GM18526 (cell line): Measurements from ENCODE around the gene POLD1.

Experiments used
- POLR2A ChIP-seq: IDR thresholded peaks from 3 replicates; pipeline ENCODE4 v1.6.1; 2011; ENCODE audit not compliant: insufficient read length; ENCODE audit errors: extremely low read depth

The POLD1 gene

DNA sequence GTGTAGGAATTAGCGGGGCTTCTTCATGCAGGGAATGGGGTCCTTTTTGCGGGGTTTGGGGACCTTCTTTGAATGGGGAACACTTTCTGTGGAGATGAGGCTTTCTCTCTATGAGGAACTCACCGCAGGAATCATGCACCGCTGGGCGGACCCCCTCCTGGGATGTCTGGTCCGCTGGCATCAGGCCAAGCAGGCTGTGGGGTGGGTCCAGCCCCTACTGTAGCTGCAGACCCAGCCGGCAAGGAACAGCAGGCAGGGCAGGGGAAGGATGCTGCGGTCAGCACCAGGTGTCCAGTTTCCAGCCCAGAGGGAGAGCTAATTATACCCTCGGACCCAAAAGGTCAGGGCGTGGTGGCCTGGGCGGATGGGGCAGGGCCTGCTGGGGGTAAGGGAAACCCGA lies 50.4 kb downstream of the POLD1 start:
- no peak for TF ChIP-seq POLR2A

DNA sequence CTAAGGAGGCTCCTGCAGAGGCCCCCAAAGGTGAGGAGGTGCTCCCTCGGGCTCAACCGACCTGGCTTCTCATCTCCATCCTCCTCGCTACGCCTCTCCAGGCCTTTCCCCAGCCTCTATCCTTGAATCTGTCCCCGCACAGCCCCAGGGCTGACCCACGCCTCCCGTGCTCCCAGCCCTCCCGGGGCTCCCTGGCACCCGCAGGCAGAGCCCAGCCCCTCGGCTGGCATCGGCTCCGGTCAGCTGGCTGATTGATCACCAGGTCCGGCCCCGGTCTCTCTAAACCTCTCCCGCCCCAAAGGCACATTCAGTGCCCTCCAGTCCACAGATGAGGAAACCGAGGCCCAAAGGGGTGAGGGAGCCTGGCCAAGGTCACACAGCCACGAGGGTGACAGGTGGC lies 51.1 kb downstream of the POLD1 start:
- TF ChIP-seq POLR2A, result no peak

DNA sequence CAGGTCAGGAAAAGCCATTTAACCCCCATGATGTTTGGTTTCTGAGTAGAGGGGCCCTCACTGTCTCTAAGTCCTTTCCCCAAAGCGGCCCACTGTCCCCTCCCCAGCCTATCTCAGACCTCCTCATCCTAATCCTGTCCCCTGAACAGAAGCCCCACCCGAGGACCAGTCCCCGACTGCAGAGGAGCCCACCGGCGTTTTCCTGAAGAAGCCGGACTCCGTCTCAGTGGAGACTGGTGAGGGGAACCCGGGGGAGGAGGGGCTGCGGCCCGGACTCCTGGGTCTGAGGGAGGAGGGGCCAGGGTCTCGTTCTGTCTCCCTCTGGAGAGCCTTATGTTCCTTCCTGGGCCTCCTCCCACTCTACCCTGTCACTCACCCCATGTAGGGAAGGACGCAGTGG lies 51.5 kb downstream of the POLD1 start:
- no peak for TF ChIP-seq POLR2A

DNA sequence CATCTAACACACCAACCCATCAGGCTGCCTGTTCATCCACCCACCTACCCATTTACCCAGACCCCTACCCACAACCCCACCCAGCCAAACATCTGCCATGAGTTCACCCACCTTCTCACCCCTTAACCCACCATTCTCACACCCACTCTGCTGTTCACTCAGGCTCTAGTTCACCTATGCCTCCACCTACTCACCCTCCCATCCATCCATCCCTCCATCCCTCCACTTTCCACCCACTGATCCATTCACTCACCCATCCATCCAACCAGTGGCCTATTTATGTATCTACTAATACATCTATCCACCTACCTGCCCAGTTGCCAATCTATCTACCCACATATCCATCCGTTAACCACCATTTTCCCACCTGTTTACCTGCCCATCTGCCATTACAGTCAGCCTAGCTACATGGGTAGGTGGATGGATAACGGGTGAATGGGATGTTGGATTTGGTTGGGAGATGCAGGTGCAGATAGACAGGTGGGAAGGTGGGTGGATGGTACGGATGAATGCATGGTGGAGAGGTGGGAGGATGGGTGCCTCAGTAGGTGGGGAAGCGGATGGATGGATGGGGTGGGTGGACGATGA lies 53.8 kb downstream of the POLD1 start:
- no peak for TF ChIP-seq POLR2A

DNA sequence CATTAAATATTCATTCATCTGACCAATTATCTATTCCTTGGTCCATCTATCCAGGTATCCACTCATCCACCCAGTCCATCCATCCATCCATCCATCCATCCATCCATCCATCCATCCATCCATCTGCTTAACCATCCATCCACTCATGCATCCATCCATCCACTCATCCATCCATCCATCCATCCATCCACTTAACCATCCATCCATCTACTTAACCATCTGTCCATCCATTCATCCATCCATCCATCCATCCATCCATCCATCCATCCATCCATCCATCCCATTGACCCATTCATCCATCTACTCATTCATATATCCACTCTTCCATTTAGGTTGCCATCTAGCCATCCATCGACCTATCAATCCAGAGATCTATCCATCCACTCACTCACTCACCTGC lies 59.9 kb downstream of the POLD1 start:
- no peak for TF ChIP-seq POLR2A

DNA sequence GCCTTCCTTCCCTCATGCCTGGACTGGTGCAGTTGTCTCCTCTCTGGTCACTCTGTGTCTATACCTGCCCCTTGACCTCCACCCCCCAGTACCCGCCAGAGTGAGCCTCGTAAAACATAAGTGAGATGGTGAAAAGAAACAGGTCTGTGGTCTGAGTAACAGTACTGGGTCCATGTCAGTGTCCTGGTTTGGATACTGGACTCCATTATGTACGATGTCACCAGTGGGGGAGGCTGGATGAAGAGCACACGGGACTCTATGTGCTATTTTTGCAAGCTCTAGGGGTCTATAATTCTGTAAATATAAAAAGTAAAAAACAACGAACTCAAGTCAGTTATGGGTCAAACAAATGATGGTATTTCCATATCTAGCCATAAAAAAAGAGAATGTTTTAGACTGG lies 62.9 kb downstream of the POLD1 start:
- TF ChIP-seq POLR2A, result no peak

DNA sequence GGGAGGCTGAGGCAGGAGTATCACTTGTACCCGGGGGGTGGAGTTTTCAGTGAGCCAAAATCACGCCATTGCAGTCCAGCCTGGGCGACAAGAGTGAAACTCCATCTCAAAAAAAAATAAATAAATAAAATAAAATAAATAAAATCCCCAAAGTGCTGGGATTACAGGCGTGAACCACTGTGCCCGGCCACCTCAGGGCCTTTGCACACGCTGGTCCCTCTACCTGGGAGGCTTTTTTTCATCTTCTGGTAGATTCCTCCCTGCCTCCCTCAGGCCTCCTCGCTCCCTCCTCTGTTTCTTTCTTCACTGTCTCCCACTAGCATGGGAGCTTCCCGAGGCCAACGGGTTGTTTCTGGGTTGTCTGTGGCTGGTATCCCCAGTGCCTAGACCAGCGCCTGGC lies 63.6 kb downstream of the POLD1 start:
- no peak for TF ChIP-seq POLR2A

DNA sequence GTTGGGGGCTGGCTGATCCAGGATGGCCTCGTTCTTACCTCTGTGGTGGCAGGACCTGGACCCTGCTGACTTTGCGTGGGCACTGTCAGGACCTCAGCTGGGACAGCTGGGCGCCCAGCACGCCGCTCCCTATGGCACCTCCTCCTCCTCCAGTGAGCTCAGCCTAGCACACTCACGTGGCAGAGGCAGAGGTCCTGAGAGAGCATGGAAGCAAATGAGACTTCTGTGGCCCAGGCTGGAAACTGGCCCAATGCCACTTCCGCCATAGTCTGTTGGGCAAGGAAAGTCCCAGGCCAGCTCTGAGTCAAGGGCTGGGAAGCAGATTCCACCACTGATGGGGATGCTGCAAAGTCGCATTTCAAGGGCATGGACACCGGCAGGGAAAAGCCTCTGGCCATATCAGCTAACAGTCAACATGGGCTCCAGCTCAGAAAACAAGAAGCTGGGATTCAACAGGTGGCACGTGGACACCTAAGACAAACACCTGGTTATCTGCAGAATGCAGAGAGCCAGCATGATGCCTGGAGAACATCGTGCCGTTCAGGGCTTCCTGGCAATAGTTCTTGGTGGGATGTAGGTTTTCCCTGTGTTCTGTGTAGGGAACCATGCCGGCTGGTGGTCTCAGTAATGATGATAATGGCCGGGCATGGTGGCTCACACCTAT lies 65.2 kb downstream of the POLD1 start:
- no peak for TF ChIP-seq POLR2A

DNA sequence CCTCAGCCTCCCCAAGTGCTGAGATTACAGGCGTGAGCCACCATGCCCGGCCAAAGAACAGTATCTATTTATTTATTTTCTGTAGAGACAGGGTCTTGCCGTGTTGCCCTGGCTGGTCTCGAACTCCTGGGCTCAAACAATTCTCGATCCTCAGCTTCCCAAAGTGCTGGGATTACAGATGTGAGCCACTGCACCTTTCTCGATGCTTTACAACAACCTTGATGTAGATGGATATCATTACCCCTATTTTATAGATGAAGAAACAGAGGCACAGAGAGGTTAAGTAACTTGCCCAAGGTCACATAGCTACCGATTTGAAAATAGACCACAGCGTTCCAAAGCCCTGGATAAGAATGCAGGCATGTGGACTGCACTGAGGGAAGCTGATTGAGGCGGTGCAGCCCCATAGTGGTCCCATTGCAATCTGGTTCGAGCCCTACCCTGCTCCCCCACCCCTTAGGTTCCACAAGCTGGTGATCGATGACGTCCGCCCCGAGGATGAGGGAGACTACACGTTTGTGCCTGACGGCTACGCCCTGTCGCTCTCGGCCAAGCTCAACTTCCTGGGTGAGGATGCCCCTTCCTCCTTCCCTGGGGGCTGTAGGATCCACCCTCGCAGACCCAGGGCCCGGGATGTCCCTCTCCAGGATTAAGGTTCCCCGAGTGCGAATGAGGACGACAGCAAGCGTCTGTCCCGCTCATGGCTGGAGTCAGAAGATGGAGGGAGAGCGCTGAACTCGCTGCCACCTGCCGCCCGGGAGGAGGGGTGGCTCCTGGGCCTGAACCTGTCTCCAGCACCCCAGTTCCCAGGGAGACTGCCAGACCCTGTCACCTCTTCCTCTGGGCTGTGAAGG lies 66.4 kb downstream of the POLD1 start:
- TF ChIP-seq POLR2A, result no peak

DNA sequence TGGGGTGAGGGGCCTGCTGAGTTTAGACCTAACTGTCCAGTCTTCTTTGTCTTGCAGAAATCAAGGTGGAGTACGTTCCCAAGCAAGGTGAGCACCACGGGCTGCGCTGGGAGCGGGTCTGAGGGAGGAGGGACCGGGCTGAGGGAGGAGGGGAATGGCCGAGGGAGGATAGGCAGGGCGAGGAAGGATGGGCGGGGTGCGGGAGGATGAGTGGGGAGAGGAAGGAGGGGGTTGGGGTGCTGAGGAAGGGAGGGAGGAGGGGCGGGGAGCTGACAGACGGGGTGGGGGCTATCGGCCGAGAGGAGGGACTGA lies 67.0 kb downstream of the POLD1 start:
- no peak for TF ChIP-seq POLR2A

DNA sequence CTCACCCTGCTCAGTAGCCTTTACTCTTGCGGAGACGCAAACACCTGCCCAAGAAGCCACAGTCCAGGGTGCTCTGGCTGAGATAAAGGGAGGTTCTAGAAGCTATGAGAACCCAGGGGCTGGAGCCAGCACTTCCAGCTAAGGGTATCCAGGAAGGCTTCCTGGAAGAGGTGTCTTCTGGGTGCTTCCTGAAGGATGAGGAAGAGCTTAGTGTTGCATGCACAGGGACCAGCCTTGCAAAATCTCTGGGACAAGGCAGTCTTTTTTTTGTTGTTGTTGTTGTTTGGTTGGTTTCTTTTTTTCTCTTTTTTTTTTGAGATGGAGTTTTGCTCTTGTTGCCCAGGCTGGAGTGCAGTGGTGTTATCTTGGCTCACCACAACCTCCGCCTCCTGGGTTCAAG lies 69.1 kb downstream of the POLD1 start:
- TF ChIP-seq POLR2A, result no peak

DNA sequence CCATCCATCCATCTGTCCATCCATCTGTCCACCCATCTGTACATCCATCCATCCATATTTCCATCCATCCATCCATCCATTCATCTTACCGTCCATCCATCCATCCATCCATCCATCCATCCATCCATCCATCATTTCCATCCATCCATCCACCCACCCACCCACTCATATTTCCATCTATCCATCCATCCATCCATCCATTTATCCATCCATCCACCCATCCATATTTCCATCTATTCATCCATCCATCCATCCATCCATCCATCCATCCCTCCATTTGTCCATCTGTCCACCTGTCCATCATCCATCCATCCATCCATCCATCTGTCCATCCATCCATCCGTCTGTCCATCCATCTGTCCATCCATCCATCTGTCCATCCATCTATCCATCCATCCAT lies 71.8 kb downstream of the POLD1 start:
- TF ChIP-seq POLR2A, result no peak

DNA sequence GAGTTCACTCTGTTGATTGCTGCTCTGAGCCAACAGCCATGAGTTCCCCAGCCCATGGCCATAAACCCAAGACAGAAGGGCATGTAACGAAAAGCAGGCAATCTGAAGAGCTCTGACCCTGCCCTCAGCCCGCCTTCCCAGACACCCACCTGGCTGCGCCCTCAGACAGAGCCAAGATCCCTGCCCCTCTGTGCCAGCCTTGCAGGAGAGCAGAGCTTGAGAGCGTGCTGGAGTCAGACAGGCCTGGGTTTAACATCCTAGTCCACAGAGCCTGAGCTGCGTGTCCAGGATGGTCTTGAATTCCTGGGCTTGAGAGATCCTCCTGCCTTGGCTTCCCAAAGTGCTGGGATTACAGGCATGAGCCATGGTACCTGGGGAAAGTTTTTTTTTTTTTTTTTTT lies 73.2 kb downstream of the POLD1 start:
- TF ChIP-seq POLR2A, result no peak

DNA sequence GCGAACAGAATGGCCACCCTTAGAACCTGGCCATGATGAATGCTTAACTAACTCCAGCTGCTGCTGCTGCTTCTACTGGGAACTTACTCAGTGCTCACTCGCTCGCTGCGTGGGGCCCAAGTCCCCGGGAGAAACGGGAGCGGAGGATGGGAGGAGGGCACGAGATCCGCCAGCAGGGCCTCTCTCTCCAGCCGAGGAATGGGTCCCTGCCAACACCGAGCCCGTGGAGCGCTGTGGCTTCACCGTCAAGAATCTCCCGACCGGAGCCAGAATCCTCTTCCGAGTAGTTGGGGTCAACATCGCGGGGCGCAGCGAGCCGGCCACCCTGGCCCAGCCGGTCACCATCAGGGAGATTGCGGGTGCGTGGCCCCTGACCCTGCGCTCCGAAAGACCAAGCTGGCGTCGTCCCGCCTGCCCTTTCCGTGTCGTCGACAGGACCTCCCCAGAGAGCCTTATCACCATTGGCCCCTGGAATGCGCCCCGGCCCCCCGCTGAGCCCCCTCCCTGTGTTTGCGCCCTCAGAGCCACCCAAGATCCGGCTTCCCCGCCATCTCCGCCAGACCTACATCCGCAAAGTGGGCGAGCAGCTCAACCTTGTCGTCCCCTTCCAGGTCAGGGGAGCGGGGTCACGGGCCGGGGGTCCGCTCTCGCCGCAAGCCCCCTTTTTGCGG lies 74.4 kb downstream of the POLD1 start:
- no peak for TF ChIP-seq POLR2A

DNA sequence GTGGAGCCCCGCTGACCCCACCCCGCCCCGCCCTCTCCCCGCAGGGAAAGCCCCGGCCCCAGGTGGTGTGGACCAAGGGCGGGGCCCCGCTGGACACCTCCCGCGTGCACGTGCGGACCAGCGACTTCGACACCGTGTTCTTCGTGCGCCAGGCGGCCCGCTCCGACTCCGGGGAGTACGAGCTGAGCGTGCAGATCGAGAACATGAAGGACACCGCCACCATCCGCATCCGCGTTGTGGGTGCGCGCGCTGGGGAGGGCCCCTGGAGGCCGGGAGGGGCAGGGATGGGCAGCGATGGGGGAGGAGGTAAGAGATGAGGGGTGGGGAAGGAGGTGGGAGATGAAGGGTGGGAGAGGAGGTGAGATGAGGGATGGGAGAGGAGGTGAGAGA lies 74.9 kb downstream of the POLD1 start:
- no peak for TF ChIP-seq POLR2A

DNA sequence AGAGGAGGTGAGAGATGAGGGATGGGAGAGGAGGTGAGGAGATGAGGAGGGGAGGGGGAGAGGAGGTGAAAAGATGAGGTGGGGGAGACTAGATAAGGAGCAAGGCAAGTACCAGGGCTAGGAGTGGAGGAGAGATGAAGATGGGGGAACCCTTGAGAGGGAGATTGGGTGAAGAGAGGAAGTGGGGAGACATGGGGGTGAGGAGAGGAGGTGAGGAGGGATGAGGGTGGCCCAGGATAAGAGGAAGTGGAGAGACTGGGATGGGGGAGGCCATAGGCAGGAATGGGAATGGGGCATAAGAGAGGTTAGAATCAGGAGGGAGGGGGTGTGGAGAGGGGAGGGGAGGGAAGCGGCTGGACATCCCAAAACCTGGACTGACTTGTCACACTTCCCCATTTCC lies 75.5 kb downstream of the POLD1 start:
- no peak for TF ChIP-seq POLR2A

DNA sequence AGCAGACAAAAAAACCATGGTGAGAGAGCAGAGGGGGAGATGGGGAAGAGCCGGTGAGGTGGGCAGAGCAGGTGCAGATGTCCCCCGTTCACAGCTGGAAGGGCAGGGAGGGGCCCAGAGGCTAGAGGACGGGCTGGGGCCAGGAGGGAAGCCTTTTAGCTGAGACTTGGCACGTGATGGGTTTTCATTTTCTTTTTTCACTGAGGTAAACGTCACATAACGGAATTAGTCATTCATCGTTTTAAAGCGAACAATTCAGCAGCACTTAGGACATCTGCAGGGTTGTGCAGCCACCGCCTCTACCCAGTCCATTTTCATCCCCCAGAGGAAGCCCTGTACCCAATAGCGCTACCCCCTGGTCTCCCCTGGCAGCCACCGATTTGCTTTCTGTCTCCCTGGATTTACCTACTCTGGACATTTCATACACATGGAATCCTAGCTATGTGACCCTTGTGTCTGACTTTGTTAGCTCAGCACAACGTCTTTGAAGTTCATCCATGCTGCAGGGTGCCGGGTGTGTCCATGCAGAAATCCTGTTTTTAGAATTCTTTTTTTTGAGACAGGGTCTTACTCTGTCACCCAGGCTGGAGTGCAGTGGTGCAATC lies 76.1 kb downstream of the POLD1 start:
- no peak for TF ChIP-seq POLR2A
